ENCODE data around the gene C2CD4C. TPM values are rescaled to one million over a fixed set of nuclear protein-coding genes. Genes with fewer than 3 reads are reported as not detected.
"Not testable (repeated sequence)": the region's sequence is repeated elsewhere in the genome, so short reads cannot be mapped to it uniquely, and the experiment has no call there.

The C2CD4C gene
- total RNA-seq, 5 donors from 2014 or later (not counting 1 experiment from before 2014, with no cell fraction given): 0.06 TPM; not detected in 4

GRCh38 chr19:434152-434960 lies 25.4 kb upstream of the C2CD4C start:
- ChIA-PET POLR2A (no interaction called here), CTCF (no interaction called here)

GRCh38 chr19:430701-431100 lies 21.8 kb upstream of the C2CD4C start:
- H3K27ac ChIP-seq (ENCODE audit: low read length): no peak overlapping the region
- no peak overlapping the region for H3K4me3 Mint-ChIP-seq
- H3K36me3 Mint-ChIP-seq: no peaks in the 10 kb centered on the region
- H3K4me1 ChIP-seq (ENCODE audit: control insufficient read depth in 1 of 2, extremely low read depth in 1 of 2, insufficient read depth in 2 of 2, low read length in 2 of 2): no peaks in the 10 kb centered on the region
- peaks cover 0 to 5% of the 10 kb centered on the region in 2 donors for H3K27me3 Mint-ChIP-seq
- peaks cover 0 to 18% of the 10 kb centered on the region in 2 experiments for H3K27me3 ChIP-seq (replicated peaks in 1 of 2; ENCODE audit: control insufficient read depth in 2 of 2, extremely low read depth in 1 of 2, insufficient read depth in 2 of 2, low read length in 1 of 2)
- no peaks in the 10 kb centered on the region for H3K4me1 Mint-ChIP-seq
- no peak overlapping the region for H3K4me3 ChIP-seq (ENCODE audit: control insufficient read depth in 1 of 2, extremely low read depth in 1 of 2, low read length in 1 of 2)
- CTCF ChIA-PET: no interaction called here
- no peaks in the 10 kb centered on the region for H3K9me3 Mint-ChIP-seq
- no peaks in the 10 kb centered on the region for H3K36me3 ChIP-seq (ENCODE audit: control insufficient read depth in 2 of 2, extremely low read depth in 1 of 2, insufficient read depth in 1 of 2, low read length in 1 of 2)
- no peaks in the 10 kb centered on the region for H3K9me3 ChIP-seq
- POLR2A ChIA-PET: no interaction called here
- no peak for DNase-seq
- H3K27ac Mint-ChIP-seq: no peak overlapping the region
- whole genome bisulfite sequencing (ENCODE audit: insufficient coverage): 100% methylated on average over 5 of the region's 10 CpGs
- ATAC-seq (replicated peaks in 1 of 4): no peak

More at GRCh38 chr19:434152-434960, 25.4 kb upstream of the C2CD4C start:
- Mint-ChIP-seq H3K4me1 (no peaks in the 10 kb centered on the region), H3K27ac (no peak overlapping the region), H3K4me3 (no peak overlapping the region), H3K27me3 (peaks cover 3 to 16% of the 10 kb centered on the region in 2 donors), H3K36me3 (no peaks in the 10 kb centered on the region), H3K9me3 (no peaks in the 10 kb centered on the region)
- Histone ChIP-seq H3K27me3 (replicated peaks in 1 of 2; ENCODE audit: control insufficient read depth in 2 of 2, extremely low read depth in 1 of 2, insufficient read depth in 2 of 2, low read length in 1 of 2) (peaks cover 0 to 44% of the 10 kb centered on the region in 2 experiments), H3K4me3 (ENCODE audit: control insufficient read depth in 1 of 2, extremely low read depth in 1 of 2, low read length in 1 of 2) (no peak overlapping the region), H3K27ac (ENCODE audit: low read length) (no peak overlapping the region), H3K36me3 (ENCODE audit: control insufficient read depth in 2 of 2, extremely low read depth in 1 of 2, insufficient read depth in 1 of 2, low read length in 1 of 2) (no peaks in the 10 kb centered on the region), H3K9me3 (no peaks in the 10 kb centered on the region), H3K4me1 (ENCODE audit: control insufficient read depth in 1 of 2, extremely low read depth in 1 of 2, insufficient read depth in 2 of 2, low read length in 2 of 2) (no peaks in the 10 kb centered on the region)
- ATAC-seq (replicated peaks in 1 of 4) (no peak), DNase-seq (no peak)
- WGBS (ENCODE audit: insufficient coverage): 83% methylated on average over 19 of the region's 22 CpGs

- Histone ChIP-seq H3K4me3 (ENCODE audit: control insufficient read depth in 1 of 2, extremely low read depth in 1 of 2, low read length in 1 of 2) (no peak overlapping the region), H3K27ac (ENCODE audit: low read length) (no peak overlapping the region), H3K36me3 (ENCODE audit: control insufficient read depth in 2 of 2, extremely low read depth in 1 of 2, insufficient read depth in 1 of 2, low read length in 1 of 2) (no peaks in the 10 kb centered on the region), H3K9me3 (no peaks in the 10 kb centered on the region), H3K27me3 (replicated peaks in 1 of 2; ENCODE audit: control insufficient read depth in 2 of 2, extremely low read depth in 1 of 2, insufficient read depth in 2 of 2, low read length in 1 of 2) (peaks cover 0 to 27% of the 10 kb centered on the region in 2 experiments), H3K4me1 (ENCODE audit: control insufficient read depth in 1 of 2, extremely low read depth in 1 of 2, insufficient read depth in 2 of 2, low read length in 2 of 2) (no peaks in the 10 kb centered on the region)
- 90% methylated on average over 14 of the region's 15 CpGs for WGBS (ENCODE audit: insufficient coverage)
- Mint-ChIP-seq H3K27ac (no peak overlapping the region), H3K4me1 (no peaks in the 10 kb centered on the region), H3K4me3 (no peak overlapping the region), H3K36me3 (no peaks in the 10 kb centered on the region), H3K9me3 (no peaks in the 10 kb centered on the region), H3K27me3 (no peaks in the 10 kb centered on the region)
- DNase-seq: no peak
- CTCF ChIA-PET: no interaction called here
- POLR2A ChIA-PET: no interaction called here
- no peak for ATAC-seq (replicated peaks in 1 of 4)
Observed at GRCh38 chr19:428149-428548, 19.2 kb upstream of the C2CD4C start.

- H3K27ac ChIP-seq (ENCODE audit: low read length); H3K9me3 Mint-ChIP-seq; ATAC-seq (replicated peaks in 1 of 4); DNase-seq; H3K4me3 ChIP-seq (ENCODE audit: control insufficient read depth in 1 of 2, extremely low read depth in 1 of 2, low read length in 1 of 2); H3K27ac Mint-ChIP-seq; H3K4me1 ChIP-seq (ENCODE audit: control insufficient read depth in 1 of 2, extremely low read depth in 1 of 2, insufficient read depth in 2 of 2, low read length in 2 of 2); POLR2A ChIA-PET; H3K36me3 ChIP-seq (ENCODE audit: control insufficient read depth in 2 of 2, extremely low read depth in 1 of 2, insufficient read depth in 1 of 2, low read length in 1 of 2); CTCF ChIA-PET; H3K4me3 Mint-ChIP-seq; H3K4me1 Mint-ChIP-seq; H3K9me3 ChIP-seq; H3K27me3 Mint-ChIP-seq; H3K36me3 Mint-ChIP-seq: not testable (repeated sequence)
- 10% methylated on average over 5 of the region's 19 CpGs for WGBS (ENCODE audit: insufficient coverage)
- peaks cover 0 to 27% of the 10 kb centered on the region in 2 experiments for H3K27me3 ChIP-seq (replicated peaks in 1 of 2; ENCODE audit: control insufficient read depth in 2 of 2, extremely low read depth in 1 of 2, insufficient read depth in 2 of 2, low read length in 1 of 2)
Observed at GRCh38 chr19:427675-428074, 18.7 kb upstream of the C2CD4C start.

- Histone ChIP-seq H3K4me1 (ENCODE audit: control insufficient read depth in 1 of 2, extremely low read depth in 1 of 2, insufficient read depth in 2 of 2, low read length in 2 of 2) (no peaks in the 10 kb centered on the region), H3K27ac (ENCODE audit: low read length) (no peak overlapping the region), H3K27me3 (replicated peaks in 1 of 2; ENCODE audit: control insufficient read depth in 2 of 2, extremely low read depth in 1 of 2, insufficient read depth in 2 of 2, low read length in 1 of 2) (peaks cover 0 to 27% of the 10 kb centered on the region in 2 experiments), H3K4me3 (ENCODE audit: control insufficient read depth in 1 of 2, extremely low read depth in 1 of 2, low read length in 1 of 2) (no peak overlapping the region), H3K9me3 (no peaks in the 10 kb centered on the region), H3K36me3 (ENCODE audit: control insufficient read depth in 2 of 2, extremely low read depth in 1 of 2, insufficient read depth in 1 of 2, low read length in 1 of 2) (no peaks in the 10 kb centered on the region)
- ChIA-PET CTCF (no interaction called here), POLR2A (no interaction called here)
- Mint-ChIP-seq H3K9me3 (no peaks in the 10 kb centered on the region), H3K4me3 (no peak overlapping the region), H3K4me1 (no peaks in the 10 kb centered on the region), H3K27ac (no peak overlapping the region), H3K36me3 (no peaks in the 10 kb centered on the region), H3K27me3 (no peaks in the 10 kb centered on the region)
- ATAC-seq (replicated peaks in 1 of 4) (no peak), DNase-seq (no peak)
- WGBS (ENCODE audit: insufficient coverage): 85% methylated on average over 46 of the region's 51 CpGs
Observed at GRCh38 chr19:426725-427445, 17.9 kb upstream of the C2CD4C start.

GRCh38 chr19:425056-425455 lies 16.1 kb upstream of the C2CD4C start:
- H3K27ac ChIP-seq (ENCODE audit: low read length): no peak overlapping the region
- ChIA-PET CTCF (no interaction called here), POLR2A (no interaction called here)
- no peaks in the 10 kb centered on the region for H3K9me3 ChIP-seq
- WGBS (ENCODE audit: insufficient coverage): 86% methylated on average over 22 of the region's 26 CpGs
- Mint-ChIP-seq H3K9me3 (no peaks in the 10 kb centered on the region), H3K27ac (no peak overlapping the region), H3K4me3 (no peak overlapping the region), H3K27me3 (no peaks in the 10 kb centered on the region), H3K36me3 (no peaks in the 10 kb centered on the region), H3K4me1 (no peaks in the 10 kb centered on the region)
- ATAC-seq (replicated peaks in 1 of 4) (no peak), DNase-seq (no peak)
- H3K36me3 ChIP-seq (ENCODE audit: control insufficient read depth in 2 of 2, extremely low read depth in 1 of 2, insufficient read depth in 1 of 2, low read length in 1 of 2): no peaks in the 10 kb centered on the region
- no peak overlapping the region for H3K4me3 ChIP-seq (ENCODE audit: control insufficient read depth in 1 of 2, extremely low read depth in 1 of 2, low read length in 1 of 2)
- no peaks in the 10 kb centered on the region for H3K4me1 ChIP-seq (ENCODE audit: control insufficient read depth in 1 of 2, extremely low read depth in 1 of 2, insufficient read depth in 2 of 2, low read length in 2 of 2)
- H3K27me3 ChIP-seq (replicated peaks in 1 of 2; ENCODE audit: control insufficient read depth in 2 of 2, extremely low read depth in 1 of 2, insufficient read depth in 2 of 2, low read length in 1 of 2): peaks cover 0 to 29% of the 10 kb centered on the region in 2 experiments

All from T-cell (primary cell).